HG03064 (cell line): ENCODE measurements around the gene PDE8A.
"Not testable (repeated sequence)": the region's sequence is repeated elsewhere in the genome, so short reads cannot be mapped to it uniquely, and the experiment has no call there.

ENCODE experiments used
- ATAC-seq: cut with Tn5 transposase; IDR thresholded peaks from one replicate; pipeline ENCODE4 v1.9.1; 2021; ENCODE audit warnings: low read depth; ENCODE audit not compliant: unreplicated experiment

The PDE8A gene

GRCh38 chr15:84956199-84956598 lies 25.5 kb upstream of the PDE8A start:
- no peak for ATAC-seq

DNA sequence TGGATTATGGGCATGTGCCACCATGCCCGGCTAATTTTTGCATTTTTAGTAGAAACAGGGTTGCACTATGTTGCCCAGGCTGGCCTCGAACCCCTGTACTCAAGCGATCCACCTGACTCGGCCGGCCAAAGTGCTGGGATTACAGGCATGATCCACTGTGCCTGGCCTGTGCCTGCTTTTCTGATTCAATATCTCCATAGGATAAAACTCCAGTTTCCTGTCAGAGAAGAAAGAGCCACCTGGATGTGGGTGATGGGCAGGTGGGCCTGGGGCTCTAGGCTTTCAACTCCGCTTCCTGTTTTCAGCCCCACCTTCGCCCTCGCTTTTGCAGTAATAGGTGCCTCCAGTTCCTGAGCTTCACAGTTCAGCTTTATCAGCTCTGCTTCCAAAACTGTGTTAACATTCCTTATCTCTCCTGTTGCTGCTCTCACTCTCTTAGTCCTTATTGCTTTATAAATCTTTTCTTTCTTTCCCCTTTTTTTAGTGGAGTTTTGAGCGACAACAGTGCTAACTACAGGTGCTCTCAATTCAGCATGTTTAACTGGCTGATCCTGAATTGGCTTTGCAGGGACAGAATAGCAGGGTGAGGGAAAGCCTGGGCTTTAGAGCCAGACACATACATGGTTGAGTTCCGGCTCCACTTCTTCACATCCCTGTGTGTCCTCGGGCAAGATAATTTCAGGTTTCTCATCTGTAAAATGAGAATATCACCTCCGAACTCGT lies 21.1 kb upstream of the PDE8A start:
- no peak for ATAC-seq

DNA sequence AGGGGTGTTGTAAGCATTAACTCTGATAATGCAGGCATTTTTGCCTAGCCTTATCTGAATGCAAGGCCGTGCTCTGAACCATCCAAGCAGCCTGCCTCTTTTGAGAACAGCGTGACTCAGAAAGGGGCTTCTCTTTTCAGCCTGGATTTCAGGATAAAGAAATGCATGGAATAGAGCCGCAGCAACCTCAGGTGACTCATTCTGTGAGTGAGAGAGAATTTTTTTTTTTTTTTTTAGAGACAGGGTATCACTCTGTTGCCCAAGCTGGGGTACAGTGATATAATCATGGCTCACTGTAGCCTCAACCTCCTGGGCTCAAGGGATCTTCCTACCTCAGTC lies 20.6 kb upstream of the PDE8A start:
- ATAC-seq, result no peak

DNA sequence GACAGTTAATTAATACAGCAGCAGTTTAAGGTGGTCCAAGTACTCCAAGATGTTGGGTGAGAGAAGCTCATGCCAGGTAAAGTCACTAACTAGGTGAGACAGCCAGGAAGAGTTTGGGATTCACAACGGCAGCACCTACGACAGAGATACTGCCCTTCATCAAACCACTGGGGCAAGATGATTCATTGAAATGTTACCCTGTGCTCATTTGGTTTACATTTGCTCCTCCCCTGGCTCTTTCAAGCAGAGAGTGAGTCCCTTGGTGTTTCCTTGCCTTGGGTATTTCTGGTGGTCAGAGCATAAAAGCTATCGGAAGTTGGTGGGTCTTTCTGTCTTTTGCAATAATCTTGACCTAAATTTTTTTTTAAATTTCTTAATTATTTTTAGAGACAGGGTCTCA lies 19.9 kb upstream of the PDE8A start:
- ATAC-seq, result no peak

DNA sequence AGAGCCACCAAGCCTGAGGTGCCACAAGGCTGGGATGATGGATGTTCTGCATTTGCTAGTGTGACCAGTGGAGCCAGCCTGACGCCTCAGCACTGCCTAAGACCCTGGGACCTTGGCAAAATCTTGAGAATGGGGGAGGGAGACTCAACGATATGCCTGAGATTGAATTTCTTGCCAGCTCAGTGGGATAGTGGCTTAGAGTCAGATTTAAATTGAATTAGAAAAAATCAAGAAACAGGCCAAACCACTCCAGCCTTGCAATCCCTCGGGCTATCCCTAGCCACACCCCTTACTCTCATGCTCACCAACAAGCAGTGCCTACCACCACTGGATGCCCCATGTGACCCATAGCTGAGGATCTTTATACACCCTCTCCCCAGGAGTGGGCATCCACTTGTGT lies 18.7 kb upstream of the PDE8A start:
- ATAC-seq, result no peak

DNA sequence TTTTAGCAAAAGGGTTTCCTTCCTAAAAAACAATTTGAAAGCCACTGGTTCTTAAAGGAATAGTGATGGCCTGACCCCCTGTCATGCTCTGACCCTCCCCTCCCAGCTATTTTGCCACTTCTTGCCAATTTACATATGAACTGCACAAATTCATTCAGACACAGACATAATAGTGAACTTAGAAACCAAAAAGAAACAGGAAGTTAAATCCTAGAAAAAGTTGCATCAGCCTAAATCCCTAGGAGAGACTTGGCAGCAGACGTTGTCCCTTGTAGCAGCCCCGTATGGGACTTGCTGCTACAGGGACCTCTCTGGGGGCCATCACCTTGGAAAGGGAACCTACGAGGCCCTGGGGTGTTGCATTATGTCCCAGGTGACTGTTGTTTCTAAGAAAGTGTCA lies 14.3 kb upstream of the PDE8A start:
- no peak for ATAC-seq

DNA sequence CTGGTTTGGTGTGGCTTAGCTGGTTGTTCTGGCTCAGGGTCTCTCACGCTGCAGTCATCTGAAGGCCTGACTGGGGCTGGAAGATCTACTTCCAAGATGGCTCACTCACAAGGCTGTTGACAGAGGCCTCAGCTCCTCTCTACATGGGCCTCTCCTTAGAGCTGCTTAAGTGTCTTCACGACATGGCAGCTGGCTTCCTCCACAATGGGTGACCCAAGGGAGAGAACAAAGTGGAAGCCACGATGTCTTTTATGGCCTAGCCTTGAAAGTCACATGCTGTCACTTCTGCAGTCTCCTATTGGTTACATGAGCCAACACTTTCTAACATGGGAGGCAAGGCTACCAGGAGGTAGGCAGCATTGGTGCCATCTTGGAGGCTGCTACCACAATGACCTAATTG lies 13.4 kb upstream of the PDE8A start:
- no peak for ATAC-seq

DNA sequence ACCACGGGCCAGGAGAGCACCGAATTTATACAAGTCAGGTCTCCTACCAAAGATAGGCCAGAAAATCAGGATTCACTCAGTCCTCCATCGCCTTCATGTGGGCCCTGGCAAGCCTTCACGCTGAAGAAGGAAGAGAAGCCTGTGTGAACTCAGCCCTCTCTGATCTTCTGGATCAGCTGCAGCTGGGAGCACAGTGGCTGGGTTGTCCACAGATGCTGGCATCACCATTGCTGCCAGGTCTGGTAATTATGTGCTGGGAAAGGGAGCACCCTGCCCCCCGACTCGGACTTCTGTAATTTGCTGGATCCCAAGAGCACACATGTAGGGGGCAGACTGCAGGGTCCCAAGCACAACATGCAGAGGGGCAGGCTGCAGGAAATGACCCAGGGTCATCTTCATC lies 12.4 kb upstream of the PDE8A start:
- ATAC-seq, result no peak

DNA sequence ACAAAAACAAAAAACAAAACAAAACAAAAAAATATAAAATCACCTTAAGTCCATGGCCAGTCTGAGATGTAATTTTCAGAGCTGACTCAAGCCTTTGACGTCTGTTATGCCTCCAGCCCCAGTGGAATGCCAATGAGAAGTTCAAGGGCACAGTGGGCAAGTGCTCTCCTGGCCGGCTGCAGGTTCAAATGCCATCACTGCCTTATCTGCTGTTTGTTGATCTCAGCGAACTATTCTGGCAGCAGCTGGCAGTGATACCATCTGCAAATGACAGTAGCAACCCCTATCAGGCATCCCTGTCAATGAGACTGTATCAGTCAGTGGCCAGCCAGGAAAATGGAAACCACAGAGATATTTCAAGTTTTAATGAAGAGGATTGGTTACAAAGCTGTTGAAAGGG lies 10.8 kb upstream of the PDE8A start:
- no peak for ATAC-seq

DNA sequence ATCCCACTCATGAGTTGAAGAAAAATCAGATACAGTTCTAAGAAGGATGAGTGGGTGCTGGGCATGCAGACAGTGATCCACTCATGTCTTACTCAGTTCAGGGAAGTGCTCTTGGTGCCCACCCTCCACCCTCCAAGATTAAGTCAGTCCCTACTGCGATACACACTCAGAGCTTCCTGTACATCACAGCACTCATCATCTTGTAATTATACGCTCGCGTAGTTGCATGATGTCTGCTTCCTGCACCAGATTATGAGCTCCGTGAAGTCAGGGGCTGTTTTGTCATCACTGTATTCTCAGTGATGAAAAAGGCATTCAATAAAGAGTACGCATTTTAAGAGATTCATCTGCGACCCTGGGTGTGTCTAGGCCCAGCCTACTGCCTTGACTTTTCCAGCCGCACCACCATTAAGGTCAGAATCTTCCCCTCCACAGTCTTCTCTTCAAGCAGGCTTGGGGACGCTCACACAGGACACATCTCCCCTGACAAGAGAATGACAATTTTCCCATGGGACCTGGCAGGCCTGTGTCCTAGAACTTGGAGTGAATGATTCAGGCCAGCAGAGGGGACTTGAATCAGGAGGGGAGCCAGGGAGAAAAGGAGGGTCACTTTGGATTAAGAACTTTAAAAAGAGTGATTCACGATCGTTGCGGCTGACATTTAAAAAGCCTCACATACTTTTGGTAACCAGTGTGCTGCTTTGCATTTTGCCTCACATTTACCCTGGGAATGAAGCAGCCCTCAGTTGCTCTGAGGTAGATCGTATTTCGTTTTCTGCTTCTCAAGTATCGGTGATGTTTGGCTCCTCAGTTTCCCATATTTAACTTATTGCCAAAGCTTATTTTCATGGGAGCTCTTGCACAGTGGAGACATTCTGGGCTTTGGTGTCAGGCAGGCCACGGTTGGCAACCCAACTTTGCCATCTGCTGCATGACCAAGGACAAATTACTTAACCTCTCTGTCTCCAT lies 7.9 kb upstream of the PDE8A start:
- ATAC-seq, result no peak

DNA sequence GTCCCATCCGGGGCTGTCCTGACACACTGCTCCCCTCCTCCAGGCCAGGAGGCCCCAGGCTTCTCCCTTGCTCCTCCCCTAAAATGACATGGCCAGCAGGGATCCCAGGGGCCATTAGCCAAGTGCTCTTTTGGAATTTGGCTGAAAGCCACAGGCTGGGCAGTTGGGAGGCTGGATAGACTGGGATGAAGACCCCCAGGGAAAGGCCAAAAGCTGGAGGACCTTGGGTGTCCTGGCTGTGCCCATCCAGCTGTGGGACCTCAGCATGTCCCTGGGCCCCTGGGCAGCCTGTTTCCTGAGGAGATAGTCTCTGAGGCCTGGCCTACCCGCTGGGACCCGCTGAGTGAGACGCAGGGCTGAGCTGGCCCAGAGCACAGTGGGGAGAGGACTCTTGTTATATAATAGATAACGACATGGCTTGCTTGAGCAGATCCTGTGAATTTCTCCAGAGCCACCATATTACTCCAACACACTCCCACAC lies 5.7 kb upstream of the PDE8A start:
- ATAC-seq, result no peak

DNA sequence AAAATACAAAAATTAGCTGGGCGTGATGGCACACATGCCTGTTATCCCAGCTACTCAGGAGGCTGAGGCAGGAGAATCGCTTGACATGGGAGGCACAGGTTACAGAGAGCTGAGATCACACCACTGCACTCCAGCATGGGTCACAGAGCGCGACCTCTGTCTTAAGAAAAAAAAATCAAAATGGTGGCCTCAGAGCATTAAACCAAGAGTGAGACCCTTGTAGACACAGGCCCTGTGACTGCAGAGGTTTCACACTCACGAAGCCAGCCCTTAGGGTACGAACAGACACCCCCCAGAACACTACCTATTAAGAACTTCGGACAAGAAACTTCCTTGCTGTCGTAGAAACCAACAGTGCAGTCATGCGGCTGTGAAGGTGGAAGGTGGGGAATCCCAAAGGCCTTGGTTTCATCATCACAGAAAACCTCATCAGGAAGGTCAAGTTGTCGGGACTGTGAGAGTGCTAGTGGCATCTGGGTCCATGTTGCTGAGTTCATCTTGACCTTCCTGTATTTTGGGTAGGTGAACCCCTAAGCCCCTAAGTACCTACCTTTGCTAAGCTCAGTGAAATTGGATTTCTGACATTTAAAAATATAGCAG lies 4.8 kb upstream of the PDE8A start:
- no peak for ATAC-seq

DNA sequence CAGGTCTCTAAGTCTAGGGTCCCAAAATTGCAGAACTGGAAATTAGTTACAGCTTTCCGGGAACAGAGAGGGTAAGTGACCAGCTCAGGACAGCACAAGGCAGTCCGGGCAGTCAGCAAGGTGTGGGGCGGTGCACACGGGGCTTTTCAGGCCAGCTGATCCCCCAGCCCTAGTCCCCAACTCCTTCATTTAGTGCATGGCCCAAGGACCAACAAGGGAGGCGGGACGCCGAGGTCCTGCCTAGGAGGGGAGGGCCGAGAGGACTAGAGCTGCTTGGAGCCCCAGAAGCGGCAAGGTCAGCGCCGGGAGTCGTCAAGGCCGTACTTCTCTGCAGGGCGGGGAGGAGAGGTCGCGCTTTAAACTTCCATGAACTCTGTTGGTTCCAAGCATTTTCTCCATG lies 2.0 kb upstream of the PDE8A start:
- ATAC-seq, result no peak

DNA sequence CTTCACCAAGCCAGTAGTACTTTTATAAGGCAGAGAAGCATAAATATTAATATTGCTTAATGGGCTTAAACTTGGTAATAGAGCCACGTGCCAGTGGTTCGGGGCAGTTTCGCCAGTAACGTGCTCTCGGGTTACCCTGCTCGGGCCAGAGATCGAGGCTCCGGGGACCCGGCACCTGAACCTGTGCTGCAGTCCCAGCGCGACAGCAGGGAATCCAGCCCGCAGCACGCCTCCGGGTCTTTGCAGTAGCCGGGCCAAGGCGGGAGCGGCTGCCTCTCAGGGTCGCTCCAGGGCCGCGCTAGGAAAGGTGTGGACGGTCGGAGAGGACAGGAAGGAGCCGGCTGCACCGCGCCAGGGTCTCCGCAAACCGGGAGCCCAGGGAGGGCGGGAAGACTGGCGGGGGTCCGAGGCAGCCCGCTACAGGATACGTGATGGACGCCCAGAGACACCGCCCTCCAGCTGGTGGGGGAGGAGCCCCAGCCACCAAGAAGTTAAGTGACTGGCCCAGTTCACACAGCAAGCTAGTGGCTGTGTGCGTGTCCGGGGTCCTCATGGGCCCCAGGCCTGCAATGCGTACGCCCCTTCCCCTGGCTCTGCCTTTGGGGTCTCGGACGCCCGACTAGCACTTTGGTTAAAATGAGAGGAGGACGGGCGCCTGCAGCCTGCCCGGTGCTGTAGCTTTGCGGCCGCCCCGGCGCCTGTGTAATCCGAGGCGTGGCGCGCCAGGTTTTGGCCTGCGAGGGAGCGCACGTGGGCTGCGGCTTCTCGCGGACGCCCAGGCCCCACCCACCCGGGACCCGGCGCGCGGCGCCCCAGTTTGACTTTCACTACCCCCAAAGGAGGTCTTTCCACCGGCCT lies 1.2 kb upstream of the PDE8A start:
- ATAC-seq, result peak; percentile 41

- peak; percentile 59 for ATAC-seq
Observed at GRCh38 chr15:84981054-84981710, 474 bp upstream of the PDE8A start.

- peak; percentile 2 for ATAC-seq
Observed at GRCh38 chr15:84982301-84982920, 755 bp downstream of the PDE8A start.

GRCh38 chr15:84983294-84983693 lies 1.6 kb downstream of the PDE8A start:
- no peak for ATAC-seq

GRCh38 chr15:84983711-84984110 lies 2.1 kb downstream of the PDE8A start:
- ATAC-seq, result no peak

GRCh38 chr15:84985158-84985557 lies 3.5 kb downstream of the PDE8A start:
- no peak for ATAC-seq

DNA sequence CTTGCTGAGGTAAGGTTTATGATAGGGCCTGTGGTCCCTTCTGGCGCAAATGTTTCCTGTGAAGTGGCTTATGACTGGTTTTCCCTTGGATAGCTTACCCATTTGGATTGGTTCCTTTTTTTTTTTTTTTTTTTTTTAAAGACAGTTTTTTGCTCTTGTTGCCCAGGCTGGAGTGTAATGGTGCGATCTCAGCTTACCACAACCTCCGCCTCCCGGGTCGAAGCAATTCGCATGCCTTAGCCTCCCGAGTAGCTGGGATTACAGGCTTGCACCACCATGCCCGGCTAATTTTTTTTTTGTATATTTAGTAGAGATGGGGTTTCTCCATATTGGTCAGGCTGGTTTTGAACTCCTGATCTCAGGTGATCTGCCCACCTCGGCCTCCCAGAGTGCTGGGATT lies 5.7 kb downstream of the PDE8A start:
- ATAC-seq, result not testable (repeated sequence)
